ENCODE data around the gene ST7. TPM values are rescaled to one million over a fixed set of nuclear protein-coding genes. Genes with fewer than 3 reads are reported as not detected.

Gene ST7
- polyA plus RNA-seq, 1 donor from 2014 or later = 76.8 TPM

DNA sequence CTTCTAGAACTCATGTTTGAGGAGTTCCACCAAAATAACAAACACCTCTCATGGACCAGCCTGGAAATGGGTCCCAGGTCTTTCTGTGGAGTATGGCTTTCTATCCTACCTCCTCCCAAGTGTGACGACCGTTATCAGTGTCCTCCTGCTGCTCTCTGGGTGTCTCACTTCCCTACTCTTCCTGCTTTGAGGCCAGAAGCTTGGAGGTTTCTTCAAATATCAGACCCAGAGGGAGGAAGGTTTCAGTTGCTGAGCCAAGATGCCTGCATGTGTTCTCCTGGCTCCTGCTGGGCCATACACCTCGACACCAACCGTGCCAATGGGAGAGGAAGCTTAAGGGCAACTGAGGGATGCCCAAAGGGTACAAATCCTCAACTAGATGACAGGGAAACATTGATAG is 255.0 kb downstream of the ST7 start:
- Histone ChIP-seq H4K20me1 (ENCODE audit: insufficient read depth) (no peaks in the 10 kb centered on the region), H3K9me2 (ENCODE audit: insufficient read depth, low read length) (no peaks in the 10 kb centered on the region), H3F3A (ENCODE audit: insufficient read depth, low read length, poor library complexity, severe bottlenecking) (no peaks in the 10 kb centered on the region), H2AFZ (ENCODE audit: low read depth, low read length) (no peak overlapping the region), H3K9me3 (ENCODE audit: low read length) (no peaks in the 10 kb centered on the region), H3K79me2 (replicated peaks; ENCODE audit: insufficient read depth, low read length) (no peaks in the 10 kb centered on the region), H3K27me3 (ENCODE audit: insufficient read depth, low read depth, low read length) (no peaks in the 10 kb centered on the region), H3K4me2 (ENCODE audit: low read length) (no peak overlapping the region), H3K27ac (ENCODE audit: low read length) (no peak overlapping the region), H3K4me3 (ENCODE audit: low read length) (no peak overlapping the region), H3K36me3 (ENCODE audit: insufficient read depth, low read length) (peaks cover 20% of the 10 kb centered on the region), H3K9ac (ENCODE audit: low read length) (no peak overlapping the region)
- TF ChIP-seq, protein P1, sequence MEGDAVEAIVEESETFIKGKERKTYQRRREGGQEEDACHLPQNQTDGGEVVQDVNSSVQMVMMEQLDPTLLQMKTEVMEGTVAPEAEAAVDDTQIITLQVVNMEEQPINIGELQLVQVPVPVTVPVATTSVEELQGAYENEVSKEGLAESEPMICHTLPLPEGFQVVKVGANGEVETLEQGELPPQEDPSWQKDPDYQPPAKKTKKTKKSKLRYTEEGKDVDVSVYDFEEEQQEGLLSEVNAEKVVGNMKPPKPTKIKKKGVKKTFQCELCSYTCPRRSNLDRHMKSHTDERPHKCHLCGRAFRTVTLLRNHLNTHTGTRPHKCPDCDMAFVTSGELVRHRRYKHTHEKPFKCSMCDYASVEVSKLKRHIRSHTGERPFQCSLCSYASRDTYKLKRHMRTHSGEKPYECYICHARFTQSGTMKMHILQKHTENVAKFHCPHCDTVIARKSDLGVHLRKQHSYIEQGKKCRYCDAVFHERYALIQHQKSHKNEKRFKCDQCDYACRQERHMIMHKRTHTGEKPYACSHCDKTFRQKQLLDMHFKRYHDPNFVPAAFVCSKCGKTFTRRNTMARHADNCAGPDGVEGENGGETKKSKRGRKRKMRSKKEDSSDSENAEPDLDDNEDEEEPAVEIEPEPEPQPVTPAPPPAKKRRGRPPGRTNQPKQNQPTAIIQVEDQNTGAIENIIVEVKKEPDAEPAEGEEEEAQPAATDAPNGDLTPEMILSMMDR (IDR thresholded peaks at IDR 0.05; ENCODE audit: poor library complexity, severe bottlenecking) = no peak
- TF ChIP-seq EP300 (conservative IDR thresholded peaks at IDR 0.05; ENCODE audit: poor library complexity, severe bottlenecking) (no peak), EZH2 (IDR thresholded peaks at IDR 0.05; ENCODE audit: borderline replicate concordance, insufficient read depth, low read length, poor library complexity, severe bottlenecking) (no peak), MXI1 (conservative IDR thresholded peaks at IDR 0.05; ENCODE audit: poor library complexity, severe bottlenecking) (no peak), SMC3 (conservative IDR thresholded peaks at IDR 0.05; ENCODE audit: poor library complexity) (no peak), TAF1 (IDR thresholded peaks at IDR 0.05; ENCODE audit: low read depth) (no peak), RAD21 (conservative IDR thresholded peaks at IDR 0.05) (no peak), POLR2AphosphoS5 (IDR thresholded peaks at IDR 0.05) (no peak)
- TF ChIP-seq, protein P2, sequence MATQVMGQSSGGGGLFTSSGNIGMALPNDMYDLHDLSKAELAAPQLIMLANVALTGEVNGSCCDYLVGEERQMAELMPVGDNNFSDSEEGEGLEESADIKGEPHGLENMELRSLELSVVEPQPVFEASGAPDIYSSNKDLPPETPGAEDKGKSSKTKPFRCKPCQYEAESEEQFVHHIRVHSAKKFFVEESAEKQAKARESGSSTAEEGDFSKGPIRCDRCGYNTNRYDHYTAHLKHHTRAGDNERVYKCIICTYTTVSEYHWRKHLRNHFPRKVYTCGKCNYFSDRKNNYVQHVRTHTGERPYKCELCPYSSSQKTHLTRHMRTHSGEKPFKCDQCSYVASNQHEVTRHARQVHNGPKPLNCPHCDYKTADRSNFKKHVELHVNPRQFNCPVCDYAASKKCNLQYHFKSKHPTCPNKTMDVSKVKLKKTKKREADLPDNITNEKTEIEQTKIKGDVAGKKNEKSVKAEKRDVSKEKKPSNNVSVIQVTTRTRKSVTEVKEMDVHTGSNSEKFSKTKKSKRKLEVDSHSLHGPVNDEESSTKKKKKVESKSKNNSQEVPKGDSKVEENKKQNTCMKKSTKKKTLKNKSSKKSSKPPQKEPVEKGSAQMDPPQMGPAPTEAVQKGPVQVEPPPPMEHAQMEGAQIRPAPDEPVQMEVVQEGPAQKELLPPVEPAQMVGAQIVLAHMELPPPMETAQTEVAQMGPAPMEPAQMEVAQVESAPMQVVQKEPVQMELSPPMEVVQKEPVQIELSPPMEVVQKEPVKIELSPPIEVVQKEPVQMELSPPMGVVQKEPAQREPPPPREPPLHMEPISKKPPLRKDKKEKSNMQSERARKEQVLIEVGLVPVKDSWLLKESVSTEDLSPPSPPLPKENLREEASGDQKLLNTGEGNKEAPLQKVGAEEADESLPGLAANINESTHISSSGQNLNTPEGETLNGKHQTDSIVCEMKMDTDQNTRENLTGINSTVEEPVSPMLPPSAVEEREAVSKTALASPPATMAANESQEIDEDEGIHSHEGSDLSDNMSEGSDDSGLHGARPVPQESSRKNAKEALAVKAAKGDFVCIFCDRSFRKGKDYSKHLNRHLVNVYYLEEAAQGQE (IDR thresholded peaks at IDR 0.05; ENCODE audit: borderline replicate concordance) = no peak

DNA sequence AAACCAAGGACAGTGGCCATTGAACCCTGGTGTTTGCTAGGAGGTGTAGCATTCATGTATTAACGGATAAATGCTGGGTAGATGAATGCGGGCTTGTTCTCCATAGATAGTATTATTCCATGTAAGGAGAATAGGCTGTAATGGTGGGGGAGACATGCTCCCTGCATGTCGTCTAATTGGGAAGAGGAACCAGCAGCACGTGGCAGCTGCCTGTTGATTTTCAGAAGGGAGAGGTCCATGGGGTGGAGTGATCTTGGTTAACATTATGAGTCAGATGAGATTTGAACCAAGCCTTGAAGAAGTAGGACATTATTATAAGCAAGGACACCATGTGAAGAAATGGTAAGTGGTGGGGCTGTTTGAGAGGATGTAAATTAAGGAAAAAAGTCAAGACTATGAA is 257.1 kb downstream of the ST7 start:
- Histone ChIP-seq H3K27me3 (ENCODE audit: insufficient read depth, low read depth, low read length) (no peaks in the 10 kb centered on the region), H3K9me2 (ENCODE audit: insufficient read depth, low read length) (no peaks in the 10 kb centered on the region), H3K27ac (ENCODE audit: low read length) (no peak overlapping the region), H2AFZ (ENCODE audit: low read depth, low read length) (no peak overlapping the region), H3K4me2 (ENCODE audit: low read length) (no peak overlapping the region), H3K36me3 (ENCODE audit: insufficient read depth, low read length) (peaks cover 20% of the 10 kb centered on the region), H3K9ac (ENCODE audit: low read length) (no peak overlapping the region), H3K4me3 (ENCODE audit: low read length) (no peak overlapping the region), H3F3A (ENCODE audit: insufficient read depth, low read length, poor library complexity, severe bottlenecking) (no peaks in the 10 kb centered on the region), H4K20me1 (ENCODE audit: insufficient read depth) (no peaks in the 10 kb centered on the region), H3K9me3 (ENCODE audit: low read length) (no peaks in the 10 kb centered on the region), H3K79me2 (replicated peaks; ENCODE audit: insufficient read depth, low read length) (no peaks in the 10 kb centered on the region)
- TF ChIP-seq MXI1 (conservative IDR thresholded peaks at IDR 0.05; ENCODE audit: poor library complexity, severe bottlenecking) (no peak), TAF1 (IDR thresholded peaks at IDR 0.05; ENCODE audit: low read depth) (no peak), RAD21 (conservative IDR thresholded peaks at IDR 0.05) (no peak), POLR2AphosphoS5 (IDR thresholded peaks at IDR 0.05) (no peak), SMC3 (conservative IDR thresholded peaks at IDR 0.05; ENCODE audit: poor library complexity) (no peak), EZH2 (IDR thresholded peaks at IDR 0.05; ENCODE audit: borderline replicate concordance, insufficient read depth, low read length, poor library complexity, severe bottlenecking) (no peak), EP300 (conservative IDR thresholded peaks at IDR 0.05; ENCODE audit: poor library complexity, severe bottlenecking) (no peak)
- TF ChIP-seq, protein P1 (IDR thresholded peaks at IDR 0.05; ENCODE audit: poor library complexity, severe bottlenecking) = no peak
- TF ChIP-seq, protein P2 (IDR thresholded peaks at IDR 0.05; ENCODE audit: borderline replicate concordance) = no peak
